MM.1S (cell line): ENCODE data around the gene TOX2.

Experiments
- DNase-seq: peaks from one replicate; pipeline ENCODE4 v3.0.0-alpha.2; 2015
- H2AFZ ChIP-seq: fragments of 300-600 bp; sonication (generic); 2 replicates; pipeline ENCODE4 v1.6.0; 2016; ENCODE audit warnings: antibody characterized with exemption, low read length
- H3F3A ChIP-seq: fragments of 300-600 bp; sonication (generic); 2 replicates; pipeline ENCODE4 v1.6.1; 2016; ENCODE audit warnings: mild to moderate bottlenecking, antibody characterized with exemption, low read length, moderate library complexity, mixed read lengths; ENCODE audit not compliant: insufficient read depth
- H3K27ac ChIP-seq: fragments of 300-600 bp; sonication (generic); 2 replicates; pipeline ENCODE4 v1.5.1; 2016; ENCODE audit warnings: mild to moderate bottlenecking, low read length
- H3K27me3 ChIP-seq: fragments of 300-600 bp; sonication (generic); replicated peaks from 2 replicates; pipeline ENCODE4 v1.6.0; 2016; ENCODE audit warnings: low read length; ENCODE audit not compliant: insufficient read depth
- H3K36me3 ChIP-seq: fragments of 300-600 bp; sonication (generic); replicated peaks from 2 replicates; pipeline ENCODE4 v1.6.1; 2016; ENCODE audit warnings: mild to moderate bottlenecking, low read length, mixed read lengths; ENCODE audit not compliant: insufficient read depth
- H3K4me1 ChIP-seq: fragments of 300-600 bp; sonication (generic); 2 replicates; pipeline ENCODE4 v1.6.1; 2016; ENCODE audit warnings: low read length, mixed read lengths
- H3K4me2 ChIP-seq: fragments of 300-600 bp; sonication (generic); 2 replicates; pipeline ENCODE4 v1.6.0; 2016; ENCODE audit warnings: low read depth, low read length
- H3K4me3 ChIP-seq: fragments of 300-600 bp; sonication (generic); 2 replicates; pipeline ENCODE4 v1.5.1; 2016; ENCODE audit warnings: low read length, mixed read lengths
- H3K79me2 ChIP-seq: fragments of 300-600 bp; sonication (generic); 2 replicates; pipeline ENCODE4 v1.6.1; 2016; ENCODE audit warnings: mixed run types, low read length, mixed read lengths
- H3K9ac ChIP-seq: fragments of 300-600 bp; sonication (generic); 2 replicates; pipeline ENCODE4 v1.6.1; 2016; ENCODE audit warnings: low read length, mixed read lengths
- H3K9me2 ChIP-seq: fragments of 300-600 bp; sonication (generic); replicated peaks from 2 replicates; pipeline ENCODE4 v1.6.1; 2016; ENCODE audit warnings: mild to moderate bottlenecking, low read length, mixed read lengths; ENCODE audit not compliant: insufficient read depth
- H3K9me3 ChIP-seq: fragments of 300-600 bp; sonication (generic); replicated peaks from 2 replicates; pipeline ENCODE4 v1.6.1; 2016; ENCODE audit warnings: mild to moderate bottlenecking, low read length, mixed read lengths; ENCODE audit not compliant: insufficient read depth
- H4K20me1 ChIP-seq: fragments of 300-600 bp; sonication (generic); 2 replicates; pipeline ENCODE4 v1.6.1; 2016; ENCODE audit warnings: mild to moderate bottlenecking, low read length, moderate library complexity, mixed read lengths; ENCODE audit not compliant: insufficient read depth
- EZH2 ChIP-seq: fragments of 300-600 bp; sonication (generic); optimal IDR thresholded peaks from 2 replicates; pipeline ENCODE3; 2017; ENCODE audit warnings: low read depth, mild to moderate bottlenecking, antibody characterized with exemption, low read length, mixed read lengths
- EZH2phosphoT487 ChIP-seq: fragments of 300-600 bp; sonication (generic); IDR thresholded peaks from 2 replicates; pipeline ENCODE4 v1.6.1; 2018; ENCODE audit warnings: antibody characterized with exemption, low read length
- TF ChIP-seq, protein P1 (sequence below): fragments of 300-600 bp; sonication (generic); IDR thresholded peaks from 2 replicates; pipeline ENCODE4 v1.5.1; 2016; ENCODE audit warnings: antibody characterized with exemption, low read length, mixed read lengths

The TOX2 gene

DNA sequence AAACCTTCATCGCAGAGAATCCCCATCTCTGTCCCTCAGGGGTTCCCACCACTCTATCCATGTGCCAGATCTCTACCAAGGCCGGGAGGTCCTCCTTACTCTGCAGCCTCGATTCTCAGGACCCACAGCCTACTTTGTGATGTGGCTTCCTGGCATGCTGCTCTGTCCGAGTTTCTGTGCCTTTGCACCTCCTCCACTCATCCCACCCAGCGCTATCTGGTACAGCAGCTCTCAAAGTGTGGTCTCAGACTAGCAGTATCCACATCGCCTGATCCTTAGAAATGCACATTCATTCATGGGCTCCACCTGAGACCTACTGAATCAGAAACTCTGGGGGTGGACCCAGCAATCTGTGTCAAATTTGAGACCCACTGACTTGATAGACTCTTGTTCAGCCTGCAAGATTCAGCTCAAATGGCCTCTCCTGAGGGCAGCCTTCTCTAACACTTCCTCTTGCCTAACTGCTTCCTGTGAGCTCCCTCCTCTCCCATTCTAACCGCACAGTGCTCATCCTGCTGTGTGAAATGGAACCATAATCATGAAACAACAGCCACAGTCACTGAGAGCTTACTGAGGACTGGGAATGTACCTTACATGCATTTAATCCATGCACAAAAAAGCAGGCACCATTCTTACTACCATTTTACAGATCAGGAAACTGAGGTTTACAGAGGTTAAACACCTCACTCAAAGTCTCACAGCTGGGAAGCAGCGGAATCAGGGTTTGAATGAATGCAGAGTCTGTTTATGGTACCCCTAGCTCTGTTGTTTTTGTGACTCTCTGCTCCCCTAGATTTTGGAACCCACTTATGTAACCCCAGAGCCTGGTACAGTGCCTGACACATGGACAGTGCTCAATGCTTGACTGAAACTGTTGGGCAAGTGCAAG lies 202.9 kb downstream of the TOX2 start:
- no peak overlapping the region for H2AFZ ChIP-seq

DNA sequence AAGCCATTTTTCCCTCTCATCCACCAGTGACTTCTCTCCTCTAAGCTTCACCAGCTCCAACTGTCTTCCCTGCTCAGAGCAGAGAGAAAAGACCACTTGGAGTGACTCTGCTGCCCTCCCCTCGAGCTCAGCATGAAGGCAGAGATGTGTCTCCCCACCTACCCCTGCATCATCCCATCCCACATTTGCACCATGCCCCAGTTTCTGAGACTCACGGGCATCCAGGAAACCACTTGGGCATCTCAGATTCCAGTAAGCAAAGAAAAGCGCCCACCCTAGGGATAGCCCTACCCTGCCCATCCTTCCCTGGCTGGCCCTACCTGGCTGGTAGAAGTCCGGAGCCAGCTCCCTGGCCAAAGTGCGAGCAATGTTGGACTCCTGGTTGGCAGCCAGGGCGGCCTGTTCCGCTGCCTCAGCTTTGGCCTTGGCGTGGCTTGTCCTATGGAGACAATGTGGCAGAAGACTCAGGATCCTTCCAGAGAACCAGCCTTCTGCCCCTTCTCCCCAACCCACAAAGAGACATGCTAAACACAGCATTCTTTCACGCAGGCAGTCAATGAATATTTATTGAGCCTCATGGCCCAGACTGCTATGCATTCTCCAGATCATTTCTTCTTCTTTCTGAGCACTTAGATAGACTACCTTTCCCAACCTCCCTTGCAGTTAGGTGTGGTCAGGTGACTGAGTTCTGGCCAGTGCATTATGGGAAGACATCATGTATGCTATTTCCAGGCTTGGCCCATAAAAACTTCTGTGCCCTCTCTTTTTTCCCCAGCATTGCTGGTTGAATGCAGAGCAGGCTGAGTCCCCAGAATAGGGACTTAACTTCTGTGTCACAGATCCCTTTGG lies 203.8 kb downstream of the TOX2 start:
- H3K27me3 ChIP-seq: no peaks in the 10 kb centered on the region; the same call in 1 of the 2 replicates
- H2AFZ ChIP-seq: no peak overlapping the region
- no peak overlapping the region for H3K27ac ChIP-seq
- H3K9ac ChIP-seq: no peak overlapping the region
- no peak for DNase-seq
- no peaks in the 10 kb centered on the region for H3K9me2 ChIP-seq
- no peaks in the 10 kb centered on the region for H3K79me2 ChIP-seq
- no peaks in the 10 kb centered on the region for H3K9me3 ChIP-seq
- no peaks in the 10 kb centered on the region for H3K36me3 ChIP-seq
- no peaks in the 10 kb centered on the region for H3F3A ChIP-seq
- H3K4me2 ChIP-seq: no peak overlapping the region
- H4K20me1 ChIP-seq: no peaks in the 10 kb centered on the region
- no peak for TF ChIP-seq EZH2phosphoT487
- no peak for TF ChIP-seq EZH2
- TF ChIP-seq, protein P1, sequence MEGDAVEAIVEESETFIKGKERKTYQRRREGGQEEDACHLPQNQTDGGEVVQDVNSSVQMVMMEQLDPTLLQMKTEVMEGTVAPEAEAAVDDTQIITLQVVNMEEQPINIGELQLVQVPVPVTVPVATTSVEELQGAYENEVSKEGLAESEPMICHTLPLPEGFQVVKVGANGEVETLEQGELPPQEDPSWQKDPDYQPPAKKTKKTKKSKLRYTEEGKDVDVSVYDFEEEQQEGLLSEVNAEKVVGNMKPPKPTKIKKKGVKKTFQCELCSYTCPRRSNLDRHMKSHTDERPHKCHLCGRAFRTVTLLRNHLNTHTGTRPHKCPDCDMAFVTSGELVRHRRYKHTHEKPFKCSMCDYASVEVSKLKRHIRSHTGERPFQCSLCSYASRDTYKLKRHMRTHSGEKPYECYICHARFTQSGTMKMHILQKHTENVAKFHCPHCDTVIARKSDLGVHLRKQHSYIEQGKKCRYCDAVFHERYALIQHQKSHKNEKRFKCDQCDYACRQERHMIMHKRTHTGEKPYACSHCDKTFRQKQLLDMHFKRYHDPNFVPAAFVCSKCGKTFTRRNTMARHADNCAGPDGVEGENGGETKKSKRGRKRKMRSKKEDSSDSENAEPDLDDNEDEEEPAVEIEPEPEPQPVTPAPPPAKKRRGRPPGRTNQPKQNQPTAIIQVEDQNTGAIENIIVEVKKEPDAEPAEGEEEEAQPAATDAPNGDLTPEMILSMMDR: no peak
- no peak overlapping the region for H3K4me3 ChIP-seq
- H3K4me1 ChIP-seq: no peaks in the 10 kb centered on the region

More for the DNA sequence above, 202.9 kb downstream of the TOX2 start:
- Histone ChIP-seq H3K4me1 (no peaks in the 10 kb centered on the region), H3K27ac (no peak overlapping the region), H3K4me3 (no peak overlapping the region), H3F3A (no peaks in the 10 kb centered on the region), H3K27me3 (no peaks in the 10 kb centered on the region; the same call in 1 of the 2 replicates), H3K79me2 (no peaks in the 10 kb centered on the region), H4K20me1 (no peaks in the 10 kb centered on the region), H3K4me2 (no peak overlapping the region), H3K9me2 (no peaks in the 10 kb centered on the region), H3K9me3 (no peaks in the 10 kb centered on the region), H3K9ac (no peak overlapping the region), H3K36me3 (no peaks in the 10 kb centered on the region)
- TF ChIP-seq EZH2phosphoT487 (no peak), EZH2 (no peak)
- TF ChIP-seq, protein P1: no peak
- DNase-seq: no peak
